SK-N-MC (cell line): ENCODE results near the gene PLEKHG4B.

ENCODE experiments used
- EZH2 ChIP-seq: fragments of 200-600 bp; sonication (generic); IDR thresholded peaks from one replicate; pipeline ENCODE4 v1.6.1; 2017; ENCODE audit warnings: antibody characterized with exemption
- POLR2AphosphoS5 ChIP-seq: IDR thresholded peaks from 2 replicates; pipeline ENCODE4 v1.6.1; 2012; ENCODE audit warnings: mild to moderate bottlenecking, low read depth, low read length, borderline replicate concordance

GRCh38 chr5:162565-163337 is 70.8 kb downstream of the PLEKHG4B start:
- TF ChIP-seq EZH2 (no peak), POLR2AphosphoS5 (no peak)
